ENCODE data around the gene CDADC1. TPM values are rescaled to one million over a fixed set of nuclear protein-coding genes. Genes with fewer than 3 reads are reported as not detected.

CDADC1 gene
- total RNA-seq, 1 donor from 2014 or later: 7.2 TPM

GRCh38 chr13:49218493-49219051 is 29.2 kb upstream of the CDADC1 start:
- Mint-ChIP-seq H3K36me3 (ENCODE audit: low read depth, unreplicated experiment) (peaks cover 9% of the 10 kb centered on the region), H3K27me3 (ENCODE audit: low read depth, unreplicated experiment) (peaks cover 60% of the 10 kb centered on the region), H3K27ac (ENCODE audit: unreplicated experiment) (no peak overlapping the region), H3K9me3 (ENCODE audit: unreplicated experiment) (peaks cover 25% of the 10 kb centered on the region), H3K4me1 (ENCODE audit: low read depth, unreplicated experiment) (peaks cover 11% of the 10 kb centered on the region), H3K4me3 (ENCODE audit: unreplicated experiment) (peak overlapping the region; percentile 55)
- Histone ChIP-seq H3K79me2 (ENCODE audit: insufficient read depth, low read length) (no peaks in the 10 kb centered on the region), H3K9me3 (ENCODE audit: insufficient read depth, low read depth, low read length) (peaks cover 8% of the 10 kb centered on the region), H3K9ac (ENCODE audit: low read length) (no peak overlapping the region), H3K27me3 (ENCODE audit: insufficient read depth, low read length) (peaks cover 62% of the 10 kb centered on the region), H3K4me2 (ENCODE audit: low read length) (peak overlapping the region; percentile 50), H2AFZ (ENCODE audit: low read depth, low read length) (peak overlapping the region; percentile 0), H3K27ac (ENCODE audit: low read depth, low read length) (no peak overlapping the region), H3K36me3 (ENCODE audit: insufficient read depth, low read length) (no peaks in the 10 kb centered on the region), H3K4me1 (ENCODE audit: insufficient read depth, low read length) (peaks cover 4% of the 10 kb centered on the region), H4K20me1 (ENCODE audit: insufficient read depth, low read length) (no peaks in the 10 kb centered on the region), H3K4me3 (ENCODE audit: insufficient read depth, low read depth, low read length) (no peak overlapping the region)
- FAIRE-seq (no peak), DNase-seq (ENCODE audit: low read depth) (no peak)
- TF ChIP-seq EZH2 (IDR thresholded peaks at IDR 0.05; ENCODE audit: insufficient read depth, low read length) (peak; percentile 68), CTCF (IDR thresholded peaks at IDR 0.05; ENCODE audit: insufficient read depth, low read depth, low read length) (no peak)

- H3K9me3 ChIP-seq (ENCODE audit: insufficient read depth, low read depth, low read length): peaks cover 8% of the 10 kb centered on the region
- no peaks in the 10 kb centered on the region for H4K20me1 ChIP-seq (ENCODE audit: insufficient read depth, low read length)
- H3K4me3 Mint-ChIP-seq (ENCODE audit: unreplicated experiment): no peak overlapping the region
- H3K4me1 Mint-ChIP-seq (ENCODE audit: low read depth, unreplicated experiment): peaks cover 5% of the 10 kb centered on the region
- DNase-seq (ENCODE audit: low read depth) (no peak), FAIRE-seq (no peak)
- H3K4me2 ChIP-seq (ENCODE audit: low read length): peak overlapping the region; percentile 75
- no peak overlapping the region for H3K9ac ChIP-seq (ENCODE audit: low read length)
- peaks cover 70% of the 10 kb centered on the region for H3K27me3 Mint-ChIP-seq (ENCODE audit: low read depth, unreplicated experiment)
- no peaks in the 10 kb centered on the region for H3K36me3 ChIP-seq (ENCODE audit: insufficient read depth, low read length)
- no peak overlapping the region for H3K27ac Mint-ChIP-seq (ENCODE audit: unreplicated experiment)
- H3K9me3 Mint-ChIP-seq (ENCODE audit: unreplicated experiment): peaks cover 25% of the 10 kb centered on the region
- H3K79me2 ChIP-seq (ENCODE audit: insufficient read depth, low read length): no peaks in the 10 kb centered on the region
- H3K4me3 ChIP-seq (ENCODE audit: insufficient read depth, low read depth, low read length): peak overlapping the region; percentile 43
- peaks cover 13% of the 10 kb centered on the region for H3K36me3 Mint-ChIP-seq (ENCODE audit: low read depth, unreplicated experiment)
- peaks cover 4% of the 10 kb centered on the region for H3K4me1 ChIP-seq (ENCODE audit: insufficient read depth, low read length)
- peaks cover 72% of the 10 kb centered on the region for H3K27me3 ChIP-seq (ENCODE audit: insufficient read depth, low read length)
- TF ChIP-seq EZH2 (IDR thresholded peaks at IDR 0.05; ENCODE audit: insufficient read depth, low read length) (no peak), CTCF (IDR thresholded peaks at IDR 0.05; ENCODE audit: insufficient read depth, low read depth, low read length) (no peak)
- H2AFZ ChIP-seq (ENCODE audit: low read depth, low read length): peak overlapping the region; percentile 72
- H3K27ac ChIP-seq (ENCODE audit: low read depth, low read length): no peak overlapping the region
These were observed 28.1 kb upstream of the CDADC1 start for GRCh38 chr13:49219647-49220035.
